Keratinocyte (primary cell): ENCODE data around the gene EXOC4.

Experiments
- EZH2 ChIP-seq: IDR thresholded peaks from one replicate; pipeline ENCODE4 v1.6.1; 2012; ENCODE audit warnings: inconsistent platforms, mild to moderate bottlenecking, low read length, moderate library complexity
- TF ChIP-seq, protein P1 (sequence below), 3 experiments: IDR thresholded peaks in 1 of 3; conservative IDR thresholded peaks in 1 of 3; optimal IDR thresholded peaks in 1 of 3; 2 replicates in 2 of 3; 3 replicates in 1 of 3; pipeline versions ENCODE3 to v1.5.1; 2011; ENCODE audit warnings: low read length in 3 of 3, mild to moderate bottlenecking in 3 of 3, moderate library complexity in 2 of 3, control low read depth in 1 of 3, inconsistent platforms in 1 of 3; ENCODE audit not compliant: insufficient read depth in 2 of 3; ENCODE audit errors: extremely low read depth in 1 of 3

- TF ChIP-seq, protein P1, sequence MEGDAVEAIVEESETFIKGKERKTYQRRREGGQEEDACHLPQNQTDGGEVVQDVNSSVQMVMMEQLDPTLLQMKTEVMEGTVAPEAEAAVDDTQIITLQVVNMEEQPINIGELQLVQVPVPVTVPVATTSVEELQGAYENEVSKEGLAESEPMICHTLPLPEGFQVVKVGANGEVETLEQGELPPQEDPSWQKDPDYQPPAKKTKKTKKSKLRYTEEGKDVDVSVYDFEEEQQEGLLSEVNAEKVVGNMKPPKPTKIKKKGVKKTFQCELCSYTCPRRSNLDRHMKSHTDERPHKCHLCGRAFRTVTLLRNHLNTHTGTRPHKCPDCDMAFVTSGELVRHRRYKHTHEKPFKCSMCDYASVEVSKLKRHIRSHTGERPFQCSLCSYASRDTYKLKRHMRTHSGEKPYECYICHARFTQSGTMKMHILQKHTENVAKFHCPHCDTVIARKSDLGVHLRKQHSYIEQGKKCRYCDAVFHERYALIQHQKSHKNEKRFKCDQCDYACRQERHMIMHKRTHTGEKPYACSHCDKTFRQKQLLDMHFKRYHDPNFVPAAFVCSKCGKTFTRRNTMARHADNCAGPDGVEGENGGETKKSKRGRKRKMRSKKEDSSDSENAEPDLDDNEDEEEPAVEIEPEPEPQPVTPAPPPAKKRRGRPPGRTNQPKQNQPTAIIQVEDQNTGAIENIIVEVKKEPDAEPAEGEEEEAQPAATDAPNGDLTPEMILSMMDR (optimal IDR thresholded peaks at IDR 0.05 in 1 of 3, IDR thresholded peaks at IDR 0.05 in 1 of 3, conservative IDR thresholded peaks at IDR 0.05 in 1 of 3; ENCODE audit: extremely low read depth in 1 of 3, insufficient read depth in 2 of 3, low read length in 3 of 3), result no peak
- no peak for TF ChIP-seq EZH2
These were observed 720.8 kb downstream of the EXOC4 start for GRCh38 chr7:133973710-133974109.
